ENCODE data around the gene EDARADD. TPM values are rescaled to one million over a fixed set of nuclear protein-coding genes. Genes with fewer than 3 reads are reported as not detected.

Gene EDARADD
- total RNA-seq, 1 experiment from 2014 or later: 35.4 TPM

- intact Hi-C loops (cut with micrococcal nuclease; ENCODE audit: unreplicated experiment) (no loop called here), in situ Hi-C loops (cut with HindIII; ENCODE audit: low pct_unique_long_range_greater_than_20kb, low sequenced_read_pairs) (no loop called here)
- no peak for ATAC-seq
- Histone ChIP-seq H3K4me1 (ENCODE audit: control insufficient read depth, insufficient read depth, low read length) (peaks cover 10% of the 10 kb centered on the region; the same call in 1 of the 2 replicates), H3K9me3 (ENCODE audit: control insufficient read depth, insufficient read depth, low read depth, low read length) (no peaks in the 10 kb centered on the region), H3K4me3 (ENCODE audit: low read depth in 2 of 2, low read length in 2 of 2) (no peak overlapping the region), H3K27ac (ENCODE audit: low read length) (peak overlapping the region; percentile 49; the same call in 1 of the 2 replicates), H3K27me3 (ENCODE audit: control insufficient read depth, insufficient read depth, low read length) (no peaks in the 10 kb centered on the region), H3K36me3 (ENCODE audit: control insufficient read depth, insufficient read depth, low read length) (no peaks in the 10 kb centered on the region)
- BruUV-seq (replicated peaks): no TSS peak
- 0 out of 2 replicates have a peak, but pooled peaks have one; percentile 48 for TF ChIP-seq TCF7L2 (IDR thresholded peaks at IDR 0.05; ENCODE audit: low read depth, low read length)
- TF ChIP-seq, protein P1, sequence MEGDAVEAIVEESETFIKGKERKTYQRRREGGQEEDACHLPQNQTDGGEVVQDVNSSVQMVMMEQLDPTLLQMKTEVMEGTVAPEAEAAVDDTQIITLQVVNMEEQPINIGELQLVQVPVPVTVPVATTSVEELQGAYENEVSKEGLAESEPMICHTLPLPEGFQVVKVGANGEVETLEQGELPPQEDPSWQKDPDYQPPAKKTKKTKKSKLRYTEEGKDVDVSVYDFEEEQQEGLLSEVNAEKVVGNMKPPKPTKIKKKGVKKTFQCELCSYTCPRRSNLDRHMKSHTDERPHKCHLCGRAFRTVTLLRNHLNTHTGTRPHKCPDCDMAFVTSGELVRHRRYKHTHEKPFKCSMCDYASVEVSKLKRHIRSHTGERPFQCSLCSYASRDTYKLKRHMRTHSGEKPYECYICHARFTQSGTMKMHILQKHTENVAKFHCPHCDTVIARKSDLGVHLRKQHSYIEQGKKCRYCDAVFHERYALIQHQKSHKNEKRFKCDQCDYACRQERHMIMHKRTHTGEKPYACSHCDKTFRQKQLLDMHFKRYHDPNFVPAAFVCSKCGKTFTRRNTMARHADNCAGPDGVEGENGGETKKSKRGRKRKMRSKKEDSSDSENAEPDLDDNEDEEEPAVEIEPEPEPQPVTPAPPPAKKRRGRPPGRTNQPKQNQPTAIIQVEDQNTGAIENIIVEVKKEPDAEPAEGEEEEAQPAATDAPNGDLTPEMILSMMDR (IDR thresholded peaks at IDR 0.05): no peak
- ChIA-PET CTCF (no interaction called here), POLR2A (no interaction called here)
- no peak for DNase-seq (ENCODE audit: low read depth, low spot score)
Measured at GRCh38 chr1:236361909-236362590, 32.0 kb upstream of the EDARADD start.

GRCh38 chr1:236363237-236363636, 30.8 kb upstream of the EDARADD start:
- ATAC-seq (no peak), DNase-seq (ENCODE audit: low read depth, low spot score) (no peak)
- H3K4me3 ChIP-seq (ENCODE audit: low read depth in 2 of 2, low read length in 2 of 2): no peak overlapping the region
- no peaks in the 10 kb centered on the region for H3K27me3 ChIP-seq (ENCODE audit: control insufficient read depth, insufficient read depth, low read length)
- peaks cover 10% of the 10 kb centered on the region; the same call in 1 of the 2 replicates for H3K4me1 ChIP-seq (ENCODE audit: control insufficient read depth, insufficient read depth, low read length)
- in situ Hi-C loops (cut with HindIII; ENCODE audit: low pct_unique_long_range_greater_than_20kb, low sequenced_read_pairs) (no loop called here), intact Hi-C loops (cut with micrococcal nuclease; ENCODE audit: unreplicated experiment) (no loop called here)
- ChIA-PET CTCF (no interaction called here), POLR2A (no interaction called here)
- H3K9me3 ChIP-seq (ENCODE audit: control insufficient read depth, insufficient read depth, low read depth, low read length): no peaks in the 10 kb centered on the region
- H3K36me3 ChIP-seq (ENCODE audit: control insufficient read depth, insufficient read depth, low read length): no peaks in the 10 kb centered on the region
- TF ChIP-seq, protein P1 (IDR thresholded peaks at IDR 0.05): no peak
- TF ChIP-seq SIN3A (IDR thresholded peaks at IDR 0.05; ENCODE audit: borderline replicate concordance, insufficient read depth, low read depth, low read length): no peak
- no peak for TF ChIP-seq REST (IDR thresholded peaks at IDR 0.05; ENCODE audit: insufficient read depth in 1 of 2, low read depth in 2 of 2, low read length in 1 of 2)
- TF ChIP-seq TCF7L2 (IDR thresholded peaks at IDR 0.05; ENCODE audit: low read depth, low read length): no peak
- TF ChIP-seq POLR2AphosphoS5 (IDR thresholded peaks at IDR 0.05; ENCODE audit: low read depth, low read length): no peak
- H3K27ac ChIP-seq (ENCODE audit: low read length): peak overlapping the region; percentile 25; the same call in 1 of the 2 replicates
- no TSS peak for BruUV-seq (replicated peaks)
